Adrenal gland (tissue), 5 donors: ENCODE measurements around the gene SCAI.

Source experiments
- POLR2A ChIP-seq, 2 donors: fragments of 450-650 bp; IDR thresholded peaks; one replicate each; pipeline ENCODE4 v1.6.1; 2017; ENCODE audit warnings: antibody characterized with exemption in 2 of 2, mild to moderate bottlenecking in 2 of 2, moderate library complexity in 1 of 2
- TF ChIP-seq, protein P1 (sequence below), 6 experiments: fragments of 450-650 bp in 4 of 6; fragments of 200-600 bp in 2 of 6; sonication (generic) in 1 of 6; IDR thresholded peaks; 1 replicate in 5 of 6; 2 replicates in 1 of 6; pipeline versions ENCODE4 v1.5.1 to v1.8.0; 2016 to 2021; ENCODE audit warnings: antibody characterized with exemption in 6 of 6, mild to moderate bottlenecking in 2 of 6, moderate library complexity in 1 of 6
- donor health status: DM: no; HTN: no; CAD: no.

DNA sequence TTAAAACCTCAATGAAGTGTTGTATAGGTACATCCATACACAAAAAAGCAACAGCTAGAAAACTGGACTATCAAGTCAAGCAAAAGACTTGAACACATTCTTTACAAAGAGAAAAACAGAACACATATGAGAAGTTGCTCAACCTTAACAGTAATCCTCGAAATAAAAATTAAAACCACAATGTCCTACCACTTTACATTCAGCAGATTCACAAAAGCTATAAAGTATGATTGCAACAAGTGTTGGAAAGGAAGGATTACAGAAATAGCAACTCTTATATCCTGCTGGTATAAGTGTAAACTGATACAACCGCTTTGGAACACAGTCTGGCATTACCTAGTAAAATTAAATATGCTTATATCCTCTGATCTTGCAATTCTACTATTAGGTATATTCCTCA is 173.9 kb downstream of the SCAI start:
- TF ChIP-seq, protein P1, sequence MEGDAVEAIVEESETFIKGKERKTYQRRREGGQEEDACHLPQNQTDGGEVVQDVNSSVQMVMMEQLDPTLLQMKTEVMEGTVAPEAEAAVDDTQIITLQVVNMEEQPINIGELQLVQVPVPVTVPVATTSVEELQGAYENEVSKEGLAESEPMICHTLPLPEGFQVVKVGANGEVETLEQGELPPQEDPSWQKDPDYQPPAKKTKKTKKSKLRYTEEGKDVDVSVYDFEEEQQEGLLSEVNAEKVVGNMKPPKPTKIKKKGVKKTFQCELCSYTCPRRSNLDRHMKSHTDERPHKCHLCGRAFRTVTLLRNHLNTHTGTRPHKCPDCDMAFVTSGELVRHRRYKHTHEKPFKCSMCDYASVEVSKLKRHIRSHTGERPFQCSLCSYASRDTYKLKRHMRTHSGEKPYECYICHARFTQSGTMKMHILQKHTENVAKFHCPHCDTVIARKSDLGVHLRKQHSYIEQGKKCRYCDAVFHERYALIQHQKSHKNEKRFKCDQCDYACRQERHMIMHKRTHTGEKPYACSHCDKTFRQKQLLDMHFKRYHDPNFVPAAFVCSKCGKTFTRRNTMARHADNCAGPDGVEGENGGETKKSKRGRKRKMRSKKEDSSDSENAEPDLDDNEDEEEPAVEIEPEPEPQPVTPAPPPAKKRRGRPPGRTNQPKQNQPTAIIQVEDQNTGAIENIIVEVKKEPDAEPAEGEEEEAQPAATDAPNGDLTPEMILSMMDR (IDR thresholded peaks at IDR 0.05), result no peak
- TF ChIP-seq POLR2A (IDR thresholded peaks at IDR 0.05), result no peak
